GM12891 (cell line): Measurements from ENCODE around the gene CCDC154.
"Not testable (repeated sequence)": the region's sequence is repeated elsewhere in the genome, so short reads cannot be mapped to it uniquely, and the experiment has no call there.

Experiments
- DNase-seq: peaks from one replicate; pipeline ENCODE4 v3.0.0; 2011; ENCODE audit warnings: low spot score; ENCODE audit not compliant: insufficient read length
- FAIRE-seq: peaks from 2 replicates; lab custom pipeline; 2011; peaks lifted over from hg19 to GRCh38; lab: Jason Lieb, UNC
- PAX5 ChIP-seq: IDR thresholded peaks from 2 replicates; pipeline ENCODE4 v1.6.1; 2011; ENCODE audit warnings: low read length, moderate library complexity, mild to moderate bottlenecking; ENCODE audit not compliant: insufficient read depth, severe bottlenecking
- POLR2A ChIP-seq: IDR thresholded peaks from 2 replicates; pipeline ENCODE4 v1.6.1; 2011; ENCODE audit warnings: low read depth, low read length, control low read depth
- POLR2AphosphoS5 ChIP-seq: IDR thresholded peaks from 2 replicates; pipeline ENCODE4 v1.6.1; 2011; ENCODE audit warnings: low read depth, low read length, control low read depth
- POU2F2 ChIP-seq: IDR thresholded peaks from 2 replicates; pipeline ENCODE4 v1.6.1; 2011; ENCODE audit warnings: low read depth, mild to moderate bottlenecking, control low read depth, low read length, moderate library complexity
- SPI1 ChIP-seq: IDR thresholded peaks from 2 replicates; pipeline ENCODE4 v1.6.1; 2011; ENCODE audit warnings: low read depth, low read length, control low read depth
- TAF1 ChIP-seq: IDR thresholded peaks from 2 replicates; pipeline ENCODE4 v1.6.1; 2011; ENCODE audit warnings: low read depth, low read length, control low read depth

The CCDC154 gene

DNA sequence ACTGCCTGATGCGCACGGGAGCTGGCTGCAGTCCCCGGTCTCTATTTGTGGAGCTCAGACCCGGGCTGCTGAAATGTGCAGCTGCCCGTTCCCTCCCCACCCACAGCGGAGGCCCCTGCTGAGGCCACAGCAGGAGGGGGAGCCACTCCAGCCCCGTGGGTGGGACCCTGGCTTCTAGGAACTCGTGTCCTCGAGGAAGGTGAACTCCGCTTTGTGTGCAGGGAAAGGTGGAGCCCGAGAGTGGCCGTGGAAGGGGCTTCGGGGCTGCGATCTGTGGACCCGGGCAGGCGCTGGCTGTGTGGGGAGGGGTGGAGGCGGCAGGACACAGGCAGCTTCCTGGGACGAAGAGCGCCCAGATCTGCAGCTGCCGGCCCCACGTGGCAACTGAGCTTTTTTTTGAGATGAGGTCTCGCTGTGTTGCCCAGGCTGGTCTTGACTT is 2.9 kb downstream of the CCDC154 start:
- FAIRE-seq (no peak), DNase-seq (no peak)
- no peak for TF ChIP-seq POLR2A
- TF ChIP-seq SPI1, result no peak
- no peak for TF ChIP-seq POU2F2
- TF ChIP-seq POLR2AphosphoS5, result no peak
- TF ChIP-seq PAX5, result no peak
- no peak for TF ChIP-seq TAF1

DNA sequence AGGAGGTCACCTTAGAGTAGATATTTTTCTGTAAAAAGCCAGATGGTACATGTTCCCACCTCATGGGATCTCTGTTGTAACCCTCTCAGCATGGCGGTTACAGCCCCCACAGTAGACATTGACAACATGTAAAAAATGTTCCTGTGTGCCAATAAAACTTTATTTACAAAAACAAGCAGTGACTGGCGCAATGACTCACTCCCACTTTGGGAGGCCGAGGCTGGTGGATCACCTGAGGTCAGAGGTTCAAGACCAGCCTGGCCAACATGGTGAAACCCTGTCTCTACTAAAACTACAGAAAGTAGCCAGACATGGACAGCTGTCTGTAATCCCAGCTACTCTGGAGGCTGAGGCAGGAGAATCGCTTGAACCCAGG is 4.7 kb downstream of the CCDC154 start:
- FAIRE-seq, DNase-seq: not testable (repeated sequence)

DNA sequence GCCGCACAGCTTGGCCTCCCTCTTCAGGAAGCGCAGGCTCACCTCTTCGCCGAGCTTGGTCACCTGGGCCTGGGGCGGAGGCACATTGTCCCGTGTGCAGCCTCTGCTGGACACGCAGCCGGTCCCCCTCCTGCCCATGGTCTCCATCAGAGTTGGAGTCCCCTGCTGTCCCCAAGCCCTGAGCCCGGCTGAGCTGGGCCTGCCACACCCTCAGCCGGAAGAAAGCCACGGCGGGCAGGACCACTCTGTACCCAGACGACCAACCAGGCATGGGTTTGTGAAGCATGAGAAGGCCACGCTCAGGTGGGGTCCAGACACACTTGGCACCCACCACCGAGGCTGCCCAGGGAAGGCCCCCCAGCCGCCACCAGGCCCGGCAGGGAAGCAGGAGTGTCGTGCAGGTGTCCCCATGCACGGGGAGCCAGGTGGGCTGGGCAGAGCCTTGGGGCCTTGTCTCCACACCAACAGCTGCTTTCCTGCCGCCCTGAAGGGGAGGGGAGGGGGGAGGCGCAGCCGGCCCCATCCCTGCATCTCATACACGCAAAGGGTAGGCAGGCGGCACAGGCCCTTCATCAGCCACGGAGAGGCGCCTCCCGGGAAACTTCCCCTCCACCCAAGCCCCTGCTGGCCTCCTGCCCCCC is 5.2 kb downstream of the CCDC154 start:
- FAIRE-seq, result no peak
- no peak for DNase-seq
- TF ChIP-seq PAX5, result no peak
- TF ChIP-seq TAF1, result no peak
- no peak for TF ChIP-seq POLR2A
- TF ChIP-seq SPI1, result no peak

DNA sequence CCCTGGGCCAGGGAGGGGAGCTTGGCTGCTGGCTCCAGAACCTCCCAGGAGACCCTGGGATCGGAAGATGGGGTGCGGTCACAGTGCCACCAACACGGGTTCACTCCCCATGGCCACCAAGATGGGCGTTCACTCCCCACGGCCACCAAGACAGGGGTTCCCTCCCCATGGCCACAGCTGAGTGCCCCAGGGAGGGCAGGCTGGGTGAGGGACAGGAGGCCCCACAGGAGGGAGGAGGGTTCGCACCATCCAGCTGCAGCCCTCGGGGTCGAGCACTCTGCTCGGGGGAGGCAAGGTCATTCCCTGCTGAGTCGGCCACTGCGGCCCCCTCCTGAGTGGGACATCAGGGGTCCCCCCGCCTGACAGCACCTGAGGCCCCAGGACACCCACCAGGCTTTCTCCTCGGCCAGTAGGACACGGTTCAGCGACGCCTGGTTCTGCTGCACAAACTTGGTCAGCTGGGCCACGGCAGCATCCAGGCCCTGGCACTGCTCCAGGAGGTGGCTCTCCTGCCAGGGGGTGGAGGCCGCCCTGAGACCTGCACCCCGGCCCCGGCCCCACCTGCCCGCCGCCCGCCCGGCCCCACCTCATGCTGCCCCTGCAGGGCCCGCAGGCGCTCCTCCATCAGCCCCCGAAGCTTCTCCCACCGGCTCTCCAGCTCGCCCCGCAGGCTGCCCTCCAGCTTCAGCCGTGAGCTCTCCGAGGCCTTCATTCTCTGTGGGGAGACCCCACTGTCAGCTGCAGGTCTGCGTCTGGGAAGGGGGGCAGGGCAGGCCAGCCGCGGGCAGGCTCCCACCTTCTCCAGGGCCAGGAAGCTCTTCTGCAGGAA is 5.9 kb downstream of the CCDC154 start:
- DNase-seq (no peak), FAIRE-seq (no peak)
- TF ChIP-seq POLR2AphosphoS5 (no peak), SPI1 (no peak), POLR2A (no peak), PAX5 (no peak), POU2F2 (no peak), TAF1 (no peak)

DNA sequence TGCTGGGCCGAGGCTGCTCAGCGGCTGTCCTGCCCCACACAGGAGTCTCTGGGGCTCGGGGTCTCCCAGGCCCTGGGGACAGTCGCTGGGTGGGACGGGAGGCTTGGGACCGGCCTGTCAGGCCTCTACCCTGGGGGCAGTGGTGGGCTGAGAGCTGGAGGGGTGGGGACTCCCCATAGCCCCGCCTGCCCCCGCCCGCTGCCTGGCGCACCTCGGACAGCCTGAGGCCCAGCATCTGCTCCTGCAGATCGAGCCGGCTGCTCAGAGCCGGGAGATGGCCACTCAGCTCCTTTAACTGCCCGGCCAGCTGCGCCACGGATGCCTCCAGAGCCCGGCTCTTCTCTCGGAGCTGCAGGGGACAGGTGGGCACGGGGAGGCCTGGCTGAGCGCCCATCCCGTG is 6.8 kb downstream of the CCDC154 start:
- no peak for FAIRE-seq
- TF ChIP-seq SPI1 (no peak), POLR2A (no peak), POLR2AphosphoS5 (no peak), POU2F2 (no peak)

DNA sequence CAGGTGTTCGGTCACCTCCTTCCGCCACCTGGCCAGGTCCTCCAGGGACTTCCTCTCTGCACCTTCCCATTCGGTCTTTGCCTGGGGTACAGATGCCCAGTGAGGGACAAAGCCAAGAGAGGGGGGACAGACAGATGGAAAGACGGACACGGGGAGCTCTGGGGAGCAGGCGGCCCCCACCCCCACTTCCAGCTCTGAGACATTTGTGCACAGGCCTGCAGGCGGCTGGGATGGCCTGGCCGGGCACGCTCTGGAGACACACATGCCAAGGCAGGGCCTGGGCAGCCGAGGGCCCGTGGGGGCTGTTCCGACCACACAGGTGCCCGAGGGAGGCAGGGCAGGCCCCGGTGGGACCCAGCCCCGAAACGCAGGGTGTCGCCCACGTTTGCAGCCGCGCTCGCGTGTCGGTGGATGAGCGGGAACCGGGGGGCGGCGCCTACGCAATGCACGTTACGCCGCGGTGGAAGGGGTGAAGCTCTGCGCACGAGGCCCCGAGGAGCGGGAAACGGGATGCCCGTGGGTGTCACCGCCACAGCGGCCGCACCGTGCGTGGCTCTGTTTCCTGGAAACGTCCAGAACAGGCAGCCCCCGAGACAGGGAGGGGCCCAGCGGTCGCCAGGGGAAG is 7.5 kb downstream of the CCDC154 start:
- FAIRE-seq (no peak), DNase-seq (no peak)
- TF ChIP-seq POU2F2 (no peak), POLR2A (no peak), PAX5 (no peak), SPI1 (no peak), TAF1 (no peak), POLR2AphosphoS5 (no peak)

More for the DNA sequence above, 6.8 kb downstream of the CCDC154 start:
- no peak for DNase-seq

DNA sequence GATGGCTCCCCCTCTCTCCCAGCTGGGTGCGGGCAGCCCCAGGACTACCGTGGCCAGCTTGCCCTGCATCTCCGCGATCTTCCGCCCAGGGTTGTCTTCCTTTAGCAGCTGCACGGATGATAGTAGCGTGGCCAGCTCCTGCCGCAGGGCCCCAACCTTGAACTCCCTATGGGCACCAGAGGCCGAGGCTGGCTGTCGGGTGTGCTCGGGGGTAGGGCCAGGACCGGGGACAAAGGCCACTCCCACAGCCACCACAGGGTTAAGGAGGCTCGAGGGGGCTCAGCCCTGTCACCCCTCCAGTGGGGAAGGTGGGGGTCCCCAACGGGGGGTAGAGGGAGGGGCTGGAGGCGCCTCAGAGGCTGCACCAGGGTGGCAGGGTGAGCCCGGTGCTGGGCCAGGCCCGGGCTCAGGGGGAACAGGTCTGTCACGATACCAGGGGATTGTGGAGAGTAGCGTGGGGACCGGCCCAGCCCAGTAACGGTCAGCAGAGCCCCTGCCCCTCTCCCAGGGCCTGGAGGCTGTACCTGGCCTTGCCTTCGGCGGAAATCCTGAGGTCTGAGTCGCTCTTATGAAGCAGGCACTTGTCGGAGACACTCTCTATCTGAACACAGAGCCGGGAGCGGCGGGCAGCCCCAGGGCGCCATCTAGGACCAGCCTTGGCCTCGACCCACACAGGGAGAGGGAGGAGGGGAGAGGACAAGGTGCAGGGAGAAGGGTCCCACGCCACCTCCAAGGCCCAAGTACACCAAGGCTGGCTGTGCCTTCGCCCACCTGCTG is 8.2 kb downstream of the CCDC154 start:
- DNase-seq (no peak), FAIRE-seq (no peak)
- TF ChIP-seq POLR2AphosphoS5 (no peak), SPI1 (no peak), TAF1 (no peak), PAX5 (no peak), POLR2A (no peak), POU2F2 (no peak)

DNA sequence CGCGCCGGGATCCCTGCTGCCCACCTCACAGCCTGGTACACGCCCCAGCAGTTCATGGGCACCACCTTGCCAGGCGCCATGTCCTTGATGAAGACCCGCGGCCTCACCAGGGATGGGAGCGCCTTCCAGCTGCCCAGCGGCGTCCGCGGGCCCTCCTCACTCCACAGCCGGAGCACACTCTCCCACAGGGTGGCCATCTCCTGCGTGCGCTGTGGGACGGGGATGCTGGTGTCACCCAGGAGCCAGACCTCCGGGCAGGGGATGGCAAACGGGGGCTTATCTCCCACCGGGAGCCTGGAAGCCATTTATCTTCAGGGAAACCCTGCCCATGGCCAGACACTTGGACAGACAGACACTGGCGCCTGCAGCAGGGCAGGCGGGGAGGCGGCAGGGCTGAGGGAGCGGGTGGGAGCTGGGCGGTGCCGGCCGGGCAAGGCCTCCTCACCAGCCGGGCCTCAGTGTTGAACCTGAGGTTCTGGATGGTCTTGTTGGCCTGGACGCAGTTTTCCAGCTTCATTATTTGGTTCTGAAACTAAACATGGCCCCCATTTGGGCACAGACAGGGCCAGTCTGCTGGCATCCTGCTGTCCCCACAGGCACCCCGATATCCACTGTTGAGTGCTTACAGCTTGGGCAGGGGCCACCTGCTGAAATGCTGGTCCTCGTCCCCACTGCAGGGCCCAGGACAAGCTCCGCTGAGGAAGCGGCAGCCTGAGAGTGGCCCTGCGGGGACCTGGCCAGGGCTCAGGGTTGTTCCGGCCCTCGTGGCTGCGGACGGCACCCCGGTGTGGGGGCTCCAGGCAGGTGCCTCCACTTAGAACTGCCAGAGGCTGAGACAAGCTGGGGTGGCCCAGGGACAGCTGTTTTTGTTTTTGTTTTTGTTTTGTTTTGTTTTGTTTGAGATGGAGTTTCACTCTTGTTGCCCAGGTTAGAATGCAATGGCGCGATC is 9.4 kb downstream of the CCDC154 start:
- no peak for TF ChIP-seq POU2F2
- no peak for TF ChIP-seq PAX5
- no peak for FAIRE-seq

DNA sequence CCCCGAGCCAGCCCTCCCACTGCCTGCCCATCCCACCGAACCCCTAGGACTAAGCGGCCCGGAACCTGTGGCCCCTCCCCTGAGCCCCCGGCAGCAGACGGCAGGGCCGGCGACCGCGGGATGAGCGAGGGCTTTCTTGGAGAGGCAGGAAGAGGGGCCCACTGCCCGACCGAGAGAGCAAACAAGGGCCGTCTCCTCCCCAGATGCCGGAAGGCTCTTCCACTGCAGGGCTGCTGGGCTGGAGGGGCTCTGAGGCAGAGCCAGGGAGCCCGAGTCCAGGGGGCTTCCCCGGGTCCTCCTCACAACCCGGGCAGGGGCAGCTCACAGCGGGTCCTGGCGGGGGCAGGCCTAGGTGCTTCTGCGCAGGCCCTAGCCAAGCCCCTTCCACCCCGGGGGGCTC is 10.6 kb downstream of the CCDC154 start:
- FAIRE-seq, result no peak
- TF ChIP-seq POU2F2 (no peak), SPI1 (no peak), POLR2AphosphoS5 (no peak)
- no peak for DNase-seq

More for the DNA sequence above, 9.4 kb downstream of the CCDC154 start:
- DNase-seq, result no peak
